Kidney tubule cell (primary cell): ENCODE results near the gene MXI1.

Source experiments
- DNase-seq: peaks from one replicate; pipeline ENCODE4 v3.0.0-alpha.2; 2018; ENCODE audit warnings: low spot score

MXI1 gene

DNA sequence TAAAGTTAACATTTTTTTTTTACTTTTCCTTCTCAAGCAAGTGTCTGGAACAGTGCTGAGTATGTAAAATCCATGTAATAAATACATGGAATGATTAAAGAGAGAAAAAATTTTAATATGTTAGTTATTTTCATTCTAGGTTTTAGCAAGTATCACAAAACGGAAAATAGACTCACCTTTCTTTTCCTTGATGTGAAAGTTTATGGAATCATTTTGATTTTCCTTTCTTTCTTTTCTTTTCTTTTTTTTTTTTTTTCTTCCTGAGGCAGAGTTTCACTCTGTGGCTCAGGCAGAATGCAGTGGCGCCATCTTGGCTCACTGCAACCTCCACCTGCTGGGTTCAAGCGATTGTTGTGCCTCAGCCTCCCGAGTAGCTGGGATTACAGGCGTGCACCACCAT is 69.2 kb downstream of the MXI1 start:
- no peak for DNase-seq

DNA sequence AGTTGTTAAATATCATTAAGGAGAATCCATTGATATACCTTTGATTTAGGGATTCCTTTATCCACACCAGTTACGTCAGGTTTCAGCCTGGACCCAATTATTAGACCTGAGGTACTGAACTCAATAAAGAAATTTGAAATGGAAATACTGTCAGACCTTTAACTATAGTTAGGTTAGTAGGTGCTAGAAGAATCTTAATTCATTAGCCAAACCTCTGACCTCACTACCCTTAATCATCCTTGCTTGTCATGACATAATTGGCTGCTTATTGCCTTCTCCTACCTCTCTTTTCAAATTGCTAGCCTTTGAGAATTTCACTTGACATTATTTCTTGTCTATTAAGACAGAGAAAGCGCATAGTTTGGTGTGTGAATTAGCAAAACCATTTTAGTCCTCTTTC is 70.2 kb downstream of the MXI1 start:
- DNase-seq, result no peak

DNA sequence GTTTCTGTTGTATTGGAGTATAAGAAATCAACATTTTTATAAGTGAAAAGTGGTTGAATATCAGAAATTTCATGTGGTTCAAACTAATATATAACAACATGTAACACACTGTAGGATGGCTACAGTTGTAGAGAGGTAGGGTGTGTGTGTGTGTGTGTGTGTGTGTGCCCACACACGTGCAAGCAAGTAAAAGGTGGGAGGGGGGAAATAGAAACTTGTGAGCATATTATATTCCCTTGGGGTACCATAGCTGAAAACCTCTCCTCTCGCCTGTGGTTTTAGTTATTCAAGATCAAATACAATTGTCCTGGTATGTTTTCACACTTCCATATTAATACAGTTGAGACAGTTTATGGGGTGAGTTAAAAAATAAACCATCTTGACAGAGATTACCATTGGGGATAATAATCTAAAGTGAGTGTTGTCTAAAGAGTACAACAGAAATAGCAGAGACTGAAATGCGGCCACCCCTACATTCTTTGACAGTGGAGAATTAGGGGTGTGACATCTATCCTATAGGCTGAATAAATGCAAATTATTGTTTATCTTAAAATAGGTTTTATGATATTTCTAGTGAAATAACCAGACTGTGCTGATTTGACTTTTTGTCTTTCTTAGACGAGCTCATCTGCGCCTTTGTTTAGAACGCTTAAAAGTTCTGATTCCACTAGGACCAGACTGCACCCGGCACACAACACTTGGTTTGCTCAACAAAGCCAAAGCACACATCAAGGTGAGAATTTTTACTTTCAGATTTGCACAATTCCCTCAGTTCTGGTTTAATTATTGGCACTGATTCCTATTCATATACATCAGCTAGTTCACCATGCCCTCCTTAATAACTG is 71.4 kb downstream of the MXI1 start:
- no peak for DNase-seq

DNA sequence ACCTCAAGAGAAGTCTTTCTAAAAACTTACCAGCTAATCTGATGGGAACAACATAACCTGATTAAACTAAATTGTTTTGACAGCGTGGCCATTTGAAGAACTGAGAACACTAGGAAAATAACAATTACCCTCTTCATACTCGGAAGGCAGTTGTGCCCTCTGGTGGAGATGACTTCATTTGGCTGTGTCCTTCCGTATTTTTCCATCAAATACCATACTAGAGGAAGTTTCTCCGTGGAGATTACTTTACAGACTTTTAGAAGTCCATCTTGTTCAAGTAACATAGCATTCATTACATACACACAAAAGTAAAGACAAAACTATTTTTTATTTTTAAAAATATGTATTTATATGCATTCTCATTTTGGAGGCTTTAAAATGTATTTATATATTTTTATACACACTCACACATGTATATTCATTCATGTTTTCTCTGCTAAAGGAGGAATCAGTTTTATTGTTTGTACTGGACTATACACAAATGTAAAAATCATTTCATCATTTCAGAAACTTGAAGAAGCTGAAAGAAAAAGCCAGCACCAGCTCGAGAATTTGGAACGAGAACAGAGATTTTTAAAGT is 72.1 kb downstream of the MXI1 start:
- peak; percentile 71 for DNase-seq

- no peak for DNase-seq
These were observed 76.9 kb downstream of the MXI1 start for GRCh38 chr10:110284262-110284661.

GRCh38 chr10:110285501-110285900 is 78.1 kb downstream of the MXI1 start:
- no peak for DNase-seq

- DNase-seq, result peak; percentile 60
These were observed 79.4 kb downstream of the MXI1 start for GRCh38 chr10:110286841-110287240.

GRCh38 chr10:110296966-110297365 is 89.6 kb downstream of the MXI1 start:
- no peak for DNase-seq

DNA sequence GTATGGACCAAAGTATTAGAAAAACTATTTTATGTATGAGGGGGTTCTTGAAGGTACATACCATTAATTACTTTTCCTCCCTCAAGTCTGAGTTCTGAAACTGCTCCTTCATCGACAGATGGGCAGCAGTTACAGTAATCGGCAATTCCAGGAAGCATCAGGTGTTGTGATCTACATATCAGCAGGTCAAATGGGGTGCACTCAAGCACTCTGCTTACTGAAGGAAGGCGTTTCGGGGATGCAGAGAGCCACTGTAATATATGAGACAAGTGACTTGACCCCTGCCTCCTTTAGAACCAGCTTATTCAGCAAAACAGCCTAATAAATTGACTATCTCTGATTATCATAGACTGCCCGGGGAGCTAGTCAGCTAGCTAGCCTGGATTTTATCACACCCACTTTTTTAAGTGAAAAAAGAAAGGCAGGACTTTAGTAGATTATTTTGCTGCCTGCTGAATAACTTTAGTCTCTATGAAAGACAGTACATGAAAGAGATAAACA is 93.1 kb downstream of the MXI1 start:
- no peak for DNase-seq

GRCh38 chr10:110303681-110304080 is 96.3 kb downstream of the MXI1 start:
- no peak for DNase-seq

DNA sequence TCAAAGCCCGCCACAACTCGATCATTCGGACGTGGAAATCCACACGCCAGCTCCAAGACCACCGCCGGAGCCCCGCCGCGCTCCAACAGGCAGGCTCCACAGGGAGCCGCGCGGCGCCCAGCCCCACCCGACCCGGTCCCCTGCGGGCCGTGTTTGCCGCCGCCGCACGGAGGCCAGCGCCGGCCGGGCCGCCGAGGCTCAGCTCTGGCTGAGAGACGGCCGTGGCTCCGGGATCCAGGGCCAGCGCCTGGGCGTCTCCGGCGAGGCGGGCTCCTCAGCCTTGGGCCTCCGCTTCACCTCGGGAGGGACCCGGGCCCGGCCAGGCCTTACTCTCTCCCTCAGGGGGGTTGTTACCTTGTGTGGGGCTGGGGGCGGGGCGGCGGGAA is 97.0 kb downstream of the MXI1 start:
- peak; percentile 30 for DNase-seq

- DNase-seq, result peak; percentile 99
These were observed 97.5 kb downstream of the MXI1 start, which contains the start of gene SMNDC1 for GRCh38 chr10:110304780-110305421. Gene SMNDC1 (minus strand): TSS chr10:110304920. CDS start chr10:110303587, 1,333 bp downstream.

- DNase-seq, result peak; percentile 93
These were observed 98.5 kb downstream of the MXI1 start for GRCh38 chr10:110305767-110306451.

DNA sequence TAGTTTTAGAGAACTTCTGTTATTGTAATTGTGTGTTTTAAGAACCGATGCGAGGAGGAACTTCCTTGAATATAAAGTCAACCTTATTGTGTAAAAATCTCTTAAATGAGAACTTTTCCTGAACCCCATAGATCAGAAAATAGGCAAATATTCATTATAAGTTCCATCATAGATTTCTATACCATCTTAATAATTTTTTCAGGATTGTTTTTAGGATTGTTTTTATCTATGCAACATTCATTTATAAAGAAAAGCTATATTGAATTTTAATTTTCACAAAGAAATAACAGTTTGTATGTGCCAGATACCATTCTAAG is 99.0 kb downstream of the MXI1 start:
- no peak for DNase-seq

GRCh38 chr10:110307805-110308204 is 100.4 kb downstream of the MXI1 start:
- DNase-seq, result no peak

DNA sequence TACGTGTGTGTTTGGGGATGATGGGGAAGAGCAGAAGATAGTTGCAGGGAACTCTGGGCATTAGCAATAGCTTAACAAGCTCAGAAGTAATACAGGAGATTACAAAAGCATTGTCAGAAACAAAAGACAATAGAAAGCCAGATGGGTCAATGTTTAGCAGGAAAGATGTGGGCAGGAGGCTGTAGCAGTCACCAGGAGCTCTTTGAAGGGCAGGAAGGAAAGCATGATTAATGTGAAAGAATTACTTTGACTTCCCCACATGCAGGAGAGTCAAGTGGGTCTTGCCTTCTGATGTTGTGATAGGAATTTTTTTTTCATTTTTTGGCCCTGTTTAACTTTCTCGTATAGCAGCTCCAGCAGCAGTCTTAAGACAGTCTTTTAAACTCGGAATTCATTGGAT is 103.3 kb downstream of the MXI1 start:
- DNase-seq, result peak; percentile 60

DNA sequence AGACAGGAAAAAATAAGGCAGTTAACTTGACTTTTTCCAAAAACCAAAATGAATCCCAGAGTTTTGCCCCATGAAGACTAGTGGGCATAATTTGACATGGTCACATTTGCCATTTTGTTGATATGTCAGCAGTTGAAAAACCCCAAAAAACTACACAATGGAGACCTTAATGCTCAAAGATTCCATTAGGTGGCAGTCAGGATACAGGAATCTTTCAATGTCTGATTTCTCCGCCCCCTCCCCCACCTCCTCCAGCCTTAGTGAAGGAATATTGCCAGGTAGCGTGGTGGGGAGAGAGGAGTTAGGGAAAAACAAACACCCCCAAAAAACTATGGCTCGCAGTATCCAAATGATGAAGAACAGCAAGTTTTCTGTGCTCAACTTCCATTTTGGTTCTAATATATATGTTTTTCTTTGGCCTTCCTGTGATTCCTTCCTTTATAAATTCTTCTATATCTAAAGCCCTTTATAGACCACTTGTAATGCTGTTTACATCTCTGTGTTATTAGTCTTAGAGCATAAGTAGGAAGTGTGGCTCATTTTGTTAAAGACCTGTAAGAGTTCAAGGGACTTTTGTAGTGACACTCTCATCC is 104.0 kb downstream of the MXI1 start:
- peak; percentile 66 for DNase-seq

GRCh38 chr10:110312206-110312605 is 104.8 kb downstream of the MXI1 start:
- DNase-seq, result no peak

GRCh38 chr10:110313674-110314073 is 106.3 kb downstream of the MXI1 start:
- no peak for DNase-seq

DNA sequence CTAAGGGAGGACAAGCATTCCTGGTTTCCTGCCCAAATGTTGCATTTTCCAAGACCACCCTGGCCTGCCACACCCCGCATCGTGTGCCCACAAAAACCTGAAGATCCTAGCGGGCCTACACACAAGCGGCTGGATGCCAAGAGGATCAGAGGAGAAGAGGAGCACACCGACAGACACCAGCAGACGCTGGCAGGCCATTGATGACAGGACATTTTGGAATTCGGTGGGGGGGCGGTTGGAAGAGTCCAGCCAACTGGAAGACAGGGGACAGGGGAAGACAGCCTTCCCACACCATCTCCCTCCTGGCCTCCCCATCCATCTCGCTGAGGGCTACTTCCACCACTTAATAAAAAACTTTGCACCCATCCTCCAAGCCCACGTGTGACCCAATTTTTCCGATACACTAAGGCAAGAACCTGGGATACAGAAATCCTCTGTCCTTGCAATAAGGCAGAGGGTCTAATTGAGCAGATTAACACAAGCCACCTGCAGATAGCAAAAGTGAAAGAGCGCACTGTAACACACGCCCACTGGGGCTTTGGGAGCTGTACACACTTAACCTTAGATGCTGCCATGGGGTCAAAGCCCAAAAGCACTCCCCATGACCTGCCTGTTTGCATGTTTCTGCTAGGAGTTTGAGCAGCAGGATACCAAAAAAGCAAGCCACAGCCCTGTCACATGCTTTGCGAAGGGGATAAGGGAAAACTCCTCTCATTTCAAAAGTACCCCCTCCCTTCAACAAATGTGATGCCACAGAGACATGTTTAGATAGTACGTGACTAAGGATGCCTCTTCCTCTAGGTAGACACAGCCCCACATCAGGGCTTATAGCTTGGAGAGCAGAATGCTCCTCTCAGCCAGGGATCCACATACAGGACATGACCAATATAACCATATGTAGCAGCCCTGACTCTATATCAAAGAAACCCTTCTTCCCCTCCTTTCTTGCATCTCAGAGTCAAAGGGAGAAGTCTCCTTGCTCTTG is 110.8 kb downstream of the MXI1 start:
- no peak for DNase-seq
